H1 (cell line): ENCODE data around the gene AGPAT4. TPM values are rescaled to one million over a fixed set of nuclear protein-coding genes. Genes with fewer than 3 reads are reported as not detected.

Experiments
- CBX5 ChIP-seq: fragments of 300-800, 300-1000 bp; sonication (generic); IDR thresholded peaks from 2 replicates; pipeline ENCODE4 v1.7.1; 2016; ENCODE audit warnings: antibody characterized with exemption, low read length, low read depth
- POLR2A ChIP-seq, 2 experiments: IDR thresholded peaks; 1 replicate in 1 of 2; 2 replicates in 1 of 2; pipeline ENCODE4 v1.6.1; 2011; ENCODE audit warnings: low read depth in 2 of 2, low read length in 2 of 2, mild to moderate bottlenecking in 2 of 2; ENCODE audit errors: control extremely low read depth in 1 of 2
- polyA plus RNA-seq, 7 experiments: library from polyadenylated mRNA; depleted of rRNA in 3 of 7; stranded (reverse) in 5 of 7; unstranded in 2 of 7; fragments of >200 nt in 5 of 7; fragments of 200-250 nt in 2 of 7; gene quantifications; 1 replicate in 5 of 7; 2 replicates in 1 of 7; 4 replicates in 1 of 7; pipeline versions ENCODE4 v1.2.1 to v1.2.3, GENCODE V29; 2011 to 2013; ENCODE audit warnings: missing spikeins in 2 of 7, mixed read lengths in 2 of 7
- total RNA-seq: library from RNA; stranded (reverse); fragmentation: NEBNext Ultra II Directional; extraction: Animal tissue kit (Norgen Biotek cat#: 25700); gene quantifications from 2 replicates; pipeline ENCODE4 v1.2.1, GENCODE V29; 2021

AGPAT4 gene
- total and polyA plus RNA-seq, 2 of the 8 experiments (the other 6 are each of a cell fraction or from before 2014, with no cell fraction given): 13.5 to 23.8 TPM

DNA sequence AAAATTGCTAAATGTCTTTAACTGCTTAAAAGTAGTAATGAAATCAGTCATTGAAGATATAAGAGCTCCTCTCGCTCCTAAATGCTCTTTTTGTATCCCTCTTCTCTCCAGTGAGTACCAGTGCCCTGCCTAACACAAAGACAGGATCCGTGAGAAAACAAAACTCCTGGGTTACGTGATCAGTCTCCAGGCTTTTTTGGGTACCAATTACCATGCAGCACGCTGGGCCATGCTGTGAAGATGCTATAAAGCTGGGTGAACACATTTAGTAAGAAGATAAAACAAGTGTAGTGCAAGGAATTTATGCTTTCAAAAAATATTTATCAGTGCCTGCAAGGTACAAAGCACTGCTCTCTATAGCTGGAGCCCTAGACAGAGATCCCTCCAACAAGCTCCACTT lies 66.7 kb downstream of the AGPAT4 start (continued):
- TF ChIP-seq CBX5 (no peak), POLR2A (IDR thresholded peaks at IDR 0.05; ENCODE audit: control extremely low read depth in 1 of 2, low read depth in 2 of 2, low read length in 2 of 2) (no peak)
